Caco-2 (cell line): ENCODE data around the gene OPA1. TPM values are rescaled to one million over a fixed set of nuclear protein-coding genes. Genes with fewer than 3 reads are reported as not detected.

Source experiments
- BruUV-seq: library from RNA; stranded (reverse); fragments of 400-500 nt; replicated peaks from 2 replicates; lab custom pipeline; 2021; lab: Mats Ljungman, UMichigan
- CTCF ChIA-PET: fragments of 300-600 bp; sonication (Branson Sonifier 250); formaldehyde crosslinking; loops from one replicate; lab custom pipeline; 2022; ENCODE audit warnings: antibody characterized with exemption; lab: Charles Lee
- POLR2A ChIA-PET: fragments of 300-600 bp; sonication (Branson Sonifier 250); formaldehyde crosslinking; loops from one replicate; lab custom pipeline; 2022; ENCODE audit warnings: antibody characterized with exemption; lab: Charles Lee
- DNase-seq, 2 experiments: peaks; one replicate each; pipeline versions ENCODE4 v3.0.0 to v3.0.0-alpha.2; 2020 to 2022
- H3K27me3 ChIP-seq: replicated peaks from 2 replicates; pipeline ENCODE4 v1.6.0; 2011; ENCODE audit warnings: low read length; ENCODE audit not compliant: control insufficient read depth, insufficient read depth
- H3K36me3 ChIP-seq: 2 replicates; pipeline ENCODE4 v1.5.1; 2011; ENCODE audit warnings: low read length; ENCODE audit not compliant: control insufficient read depth, insufficient read depth
- H3K4me1 ChIP-seq: fragments of 250-450 bp; sonication (Bioruptor Pico); 2 replicates; pipeline ENCODE4 v1.5.1; 2020; ENCODE audit warnings: mild to moderate bottlenecking
- H3K4me3 ChIP-seq: 2 replicates; pipeline ENCODE4 v1.5.1; 2011; ENCODE audit warnings: low read depth, mild to moderate bottlenecking, control low read depth, low read length
- H3K9me3 ChIP-seq: fragments of 250-450 bp; sonication (Bioruptor Pico); 2 replicates; pipeline ENCODE4 v1.5.1; 2020; ENCODE audit warnings: mild to moderate bottlenecking, moderate library complexity
- H3K27ac Mint-ChIP-seq: one replicate; pipeline ENCODE4 v1.8.0; 2022; ENCODE audit warnings: mixed read lengths; ENCODE audit not compliant: unreplicated experiment
- H3K27me3 Mint-ChIP-seq: one replicate; pipeline ENCODE4 v1.8.0; 2022; ENCODE audit warnings: mixed read lengths; ENCODE audit not compliant: insufficient read depth, unreplicated experiment
- H3K36me3 Mint-ChIP-seq: one replicate; pipeline ENCODE4 v1.8.0; 2022; ENCODE audit warnings: mild to moderate bottlenecking, mixed read lengths; ENCODE audit not compliant: insufficient read depth, unreplicated experiment
- H3K4me1 Mint-ChIP-seq: one replicate; pipeline ENCODE4 v1.8.0; 2022; ENCODE audit warnings: low read depth, mixed read lengths; ENCODE audit not compliant: unreplicated experiment
- H3K4me3 Mint-ChIP-seq: one replicate; pipeline ENCODE4 v1.8.0; 2022; ENCODE audit warnings: mild to moderate bottlenecking, moderate library complexity, mixed read lengths; ENCODE audit not compliant: unreplicated experiment
- H3K9me3 Mint-ChIP-seq: one replicate; pipeline ENCODE4 v1.8.0; 2022; ENCODE audit warnings: mixed read lengths; ENCODE audit not compliant: unreplicated experiment
- intact Hi-C: fragments of 100-400 bp; cut with micrococcal nuclease; formaldehyde crosslinking; loops from one replicate; pipeline ENCODE4 v1.10.0; 2022; ENCODE audit not compliant: unreplicated experiment
- total RNA-seq: library from RNA; stranded (reverse); gene quantifications from 2 replicates; pipeline ENCODE4 v1.2.3, GENCODE V29; 2022
- TF ChIP-seq, protein P1 (sequence below), 2 experiments: fragments of 200-600 bp in 1 of 2; IDR thresholded peaks; 1 replicate in 1 of 2; 2 replicates in 1 of 2; pipeline versions ENCODE4 v1.5.1 to v1.8.0; 2011 to 2022; ENCODE audit warnings: antibody characterized with exemption in 1 of 2, control low read depth in 1 of 2, inconsistent platforms in 1 of 2, low read depth in 1 of 2, low read length in 1 of 2, mild to moderate bottlenecking in 1 of 2, moderate library complexity in 1 of 2; ENCODE audit not compliant: insufficient read depth in 1 of 2, severe bottlenecking in 1 of 2, unreplicated experiment in 1 of 2

Gene OPA1
- total RNA-seq, 1 experiment from 2014 or later, result 61.4 TPM

- H3K27me3 ChIP-seq, result no peaks in the 10 kb centered on the region
- Mint-ChIP-seq H3K36me3 (no peaks in the 10 kb centered on the region), H3K27ac (no peak overlapping the region), H3K4me3 (no peak overlapping the region), H3K4me1 (no peaks in the 10 kb centered on the region), H3K27me3 (peaks cover 10% of the 10 kb centered on the region), H3K9me3 (no peaks in the 10 kb centered on the region)
- TF ChIP-seq, protein P1, sequence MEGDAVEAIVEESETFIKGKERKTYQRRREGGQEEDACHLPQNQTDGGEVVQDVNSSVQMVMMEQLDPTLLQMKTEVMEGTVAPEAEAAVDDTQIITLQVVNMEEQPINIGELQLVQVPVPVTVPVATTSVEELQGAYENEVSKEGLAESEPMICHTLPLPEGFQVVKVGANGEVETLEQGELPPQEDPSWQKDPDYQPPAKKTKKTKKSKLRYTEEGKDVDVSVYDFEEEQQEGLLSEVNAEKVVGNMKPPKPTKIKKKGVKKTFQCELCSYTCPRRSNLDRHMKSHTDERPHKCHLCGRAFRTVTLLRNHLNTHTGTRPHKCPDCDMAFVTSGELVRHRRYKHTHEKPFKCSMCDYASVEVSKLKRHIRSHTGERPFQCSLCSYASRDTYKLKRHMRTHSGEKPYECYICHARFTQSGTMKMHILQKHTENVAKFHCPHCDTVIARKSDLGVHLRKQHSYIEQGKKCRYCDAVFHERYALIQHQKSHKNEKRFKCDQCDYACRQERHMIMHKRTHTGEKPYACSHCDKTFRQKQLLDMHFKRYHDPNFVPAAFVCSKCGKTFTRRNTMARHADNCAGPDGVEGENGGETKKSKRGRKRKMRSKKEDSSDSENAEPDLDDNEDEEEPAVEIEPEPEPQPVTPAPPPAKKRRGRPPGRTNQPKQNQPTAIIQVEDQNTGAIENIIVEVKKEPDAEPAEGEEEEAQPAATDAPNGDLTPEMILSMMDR (IDR thresholded peaks at IDR 0.05; ENCODE audit: insufficient read depth in 1 of 2, low read depth in 1 of 2, low read length in 1 of 2, severe bottlenecking in 1 of 2, unreplicated experiment in 1 of 2), result no peak
- H3K9me3 ChIP-seq, result no peaks in the 10 kb centered on the region
- H3K4me3 ChIP-seq, result no peak overlapping the region
- ChIA-PET CTCF (no interaction called here), POLR2A (no interaction called here)
- no TSS peak for BruUV-seq
- no peaks in the 10 kb centered on the region for H3K4me1 ChIP-seq
- H3K36me3 ChIP-seq, result no peaks in the 10 kb centered on the region
- DNase-seq, result no peak
- intact Hi-C loops, result no loop called here
These were observed 18.4 kb upstream of the OPA1 start for GRCh38 chr3:193574488-193575070.

DNA sequence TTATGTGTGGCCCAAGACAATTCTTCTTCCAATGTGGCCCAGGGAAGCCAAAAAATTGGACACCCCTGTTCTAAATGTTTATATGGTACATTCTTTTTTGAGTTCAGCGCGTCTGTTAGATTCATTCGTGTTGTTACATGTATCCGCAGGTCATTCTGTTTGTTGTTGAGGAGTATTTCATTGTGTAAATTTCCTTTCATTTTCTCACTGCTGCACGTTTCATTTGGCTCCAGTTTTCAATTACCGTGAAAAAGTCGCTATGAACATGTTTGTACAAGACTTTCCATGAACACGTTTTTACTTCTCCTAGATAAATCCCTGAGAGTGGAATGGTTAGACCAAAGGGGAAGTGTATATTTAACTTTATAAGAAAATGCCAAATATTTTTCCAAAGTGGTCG lies 7.5 kb upstream of the OPA1 start:
- H3K27me3 ChIP-seq, result no peaks in the 10 kb centered on the region
- intact Hi-C loops, result no loop called here
- no peaks in the 10 kb centered on the region for H3K36me3 ChIP-seq
- no TSS peak for BruUV-seq
- no peak overlapping the region for H3K27ac Mint-ChIP-seq
- H3K4me1 Mint-ChIP-seq, result no peaks in the 10 kb centered on the region
- POLR2A ChIA-PET, result no interaction called here
- CTCF ChIA-PET, result interaction anchor here (0.6 kb wide), 1 partner anchor 12 kb away, joined by 3 read pairs; no protein-coding TSS in a partner anchor
- H3K27me3 Mint-ChIP-seq, result peaks cover 1% of the 10 kb centered on the region
- no peak for DNase-seq
- H3K9me3 ChIP-seq, result 0 out of 2 replicates have a peak, but pooled peaks cover 3% of the 10 kb centered on the region
- no peaks in the 10 kb centered on the region for H3K36me3 Mint-ChIP-seq
- H3K9me3 Mint-ChIP-seq, result no peaks in the 10 kb centered on the region
- H3K4me3 ChIP-seq, result no peak overlapping the region
- H3K4me3 Mint-ChIP-seq, result no peak overlapping the region
- H3K4me1 ChIP-seq, result no peaks in the 10 kb centered on the region
- TF ChIP-seq, protein P1 (IDR thresholded peaks at IDR 0.05; ENCODE audit: insufficient read depth in 1 of 2, low read depth in 1 of 2, low read length in 1 of 2, severe bottlenecking in 1 of 2, unreplicated experiment in 1 of 2), result no peak

DNA sequence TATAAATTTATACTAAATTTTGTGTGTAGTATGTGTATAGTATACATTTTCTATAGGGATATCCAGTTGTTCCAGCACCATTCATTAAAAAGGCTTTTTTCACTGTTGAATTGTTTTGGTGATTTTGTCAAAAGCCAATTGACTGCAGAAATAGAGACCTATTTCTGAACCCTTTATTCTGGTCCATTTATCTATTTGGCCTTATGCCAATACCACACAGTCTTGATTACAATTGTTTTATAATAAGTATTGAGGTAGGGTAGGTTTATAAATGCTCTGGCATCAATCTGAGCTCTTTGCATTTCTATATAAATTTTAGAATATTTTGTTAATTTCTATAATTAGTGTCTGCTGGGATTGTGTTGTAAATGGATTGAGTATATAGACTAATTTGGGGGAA lies 6.5 kb upstream of the OPA1 start:
- TF ChIP-seq, protein P1 (IDR thresholded peaks at IDR 0.05; ENCODE audit: insufficient read depth in 1 of 2, low read depth in 1 of 2, low read length in 1 of 2, severe bottlenecking in 1 of 2, unreplicated experiment in 1 of 2), result no peak
- H3K4me1 ChIP-seq, result no peaks in the 10 kb centered on the region
- ChIA-PET POLR2A (no interaction called here), CTCF (no interaction called here)
- Mint-ChIP-seq H3K27ac (no peak overlapping the region), H3K4me3 (no peak overlapping the region), H3K36me3 (no peaks in the 10 kb centered on the region), H3K27me3 (no peaks in the 10 kb centered on the region), H3K4me1 (no peaks in the 10 kb centered on the region), H3K9me3 (no peaks in the 10 kb centered on the region)
- no peaks in the 10 kb centered on the region for H3K27me3 ChIP-seq
- no peak for DNase-seq
- intact Hi-C loops, result no loop called here
- H3K4me3 ChIP-seq, result no peak overlapping the region
- H3K9me3 ChIP-seq, result 0 out of 2 replicates have a peak, but pooled peaks cover 3% of the 10 kb centered on the region
- no TSS peak for BruUV-seq
- no peaks in the 10 kb centered on the region for H3K36me3 ChIP-seq
